ENCODE data around the gene LCE1E.

Gene LCE1E, protein sequence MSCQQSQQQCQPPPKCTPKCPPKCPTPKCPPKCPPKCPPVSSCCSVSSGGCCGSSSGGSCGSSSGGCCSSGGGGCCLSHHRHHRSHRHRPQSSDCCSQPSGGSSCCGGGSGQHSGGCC

DNA sequence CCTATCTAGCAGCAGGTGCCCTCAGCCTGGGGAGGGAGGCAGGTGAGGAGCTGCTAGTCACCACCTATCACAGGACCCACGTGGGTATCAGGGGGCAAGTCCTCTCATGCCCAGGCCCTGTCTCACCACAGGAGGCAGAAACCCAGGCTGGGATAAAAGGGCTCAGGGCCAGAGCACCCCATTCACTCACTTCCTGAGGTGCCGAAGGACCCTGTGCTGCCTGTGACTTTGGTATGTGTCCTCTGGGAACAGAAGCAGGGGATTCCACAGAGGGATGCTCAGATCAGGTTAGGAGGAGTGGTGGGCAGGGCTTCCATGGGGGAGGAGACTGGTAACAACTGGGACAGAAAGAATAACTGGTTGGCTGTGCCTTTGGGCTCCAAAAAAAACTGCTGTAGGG is at the start of gene LCE1E:
LCE1E (plus strand) TSS at position 181 of the 400 bp plus-strand sequence. CDS start 1,043 bp downstream, outside the sequence.
- DNase-seq (ENCODE audit: extremely low spot score, insufficient read length, low read depth) (no peak), FAIRE-seq (no peak)

DNA sequence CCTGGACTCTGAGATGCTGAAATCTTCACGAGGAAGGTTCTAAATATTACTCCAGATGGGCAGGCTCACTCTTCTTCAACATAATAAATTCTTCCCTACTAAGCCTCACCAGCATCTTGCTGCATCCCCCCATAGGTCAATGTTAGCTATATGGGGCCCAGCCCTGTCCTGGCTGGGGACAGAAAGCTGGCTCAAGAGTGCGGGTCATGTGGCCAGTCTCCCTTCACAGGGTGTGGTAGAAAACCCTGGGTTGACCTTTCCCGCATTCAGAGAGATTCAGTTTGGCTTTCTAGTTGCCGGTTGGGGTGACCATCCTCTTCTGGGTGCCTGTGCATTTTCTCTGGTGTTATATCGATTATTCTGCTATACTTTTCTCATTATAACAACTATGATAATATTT is 48.1 kb upstream of the LCE1E start:
- FAIRE-seq (no peak), DNase-seq (ENCODE audit: extremely low spot score, insufficient read length, low read depth) (no peak)

DNA sequence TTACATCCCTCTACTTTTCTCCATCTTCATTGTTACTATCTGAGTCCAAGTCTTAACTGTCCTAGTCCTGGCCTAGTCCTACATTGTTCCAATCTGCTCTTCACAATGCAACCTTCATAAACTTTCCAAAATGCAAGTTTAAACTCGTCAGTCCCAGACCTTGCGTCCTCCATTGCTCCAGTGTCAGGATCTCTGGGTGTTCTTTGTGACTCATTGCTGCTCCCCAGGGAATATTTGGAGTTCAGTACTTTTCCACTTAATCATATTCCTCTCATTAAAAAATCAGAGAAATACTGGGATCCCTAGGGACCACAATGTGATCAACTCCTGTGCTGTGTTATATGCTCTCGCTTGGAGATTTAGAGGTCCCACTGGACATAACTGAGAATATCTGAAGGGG is 46.2 kb upstream of the LCE1E start:
- FAIRE-seq (no peak), DNase-seq (ENCODE audit: extremely low spot score, insufficient read length, low read depth) (no peak)

DNA sequence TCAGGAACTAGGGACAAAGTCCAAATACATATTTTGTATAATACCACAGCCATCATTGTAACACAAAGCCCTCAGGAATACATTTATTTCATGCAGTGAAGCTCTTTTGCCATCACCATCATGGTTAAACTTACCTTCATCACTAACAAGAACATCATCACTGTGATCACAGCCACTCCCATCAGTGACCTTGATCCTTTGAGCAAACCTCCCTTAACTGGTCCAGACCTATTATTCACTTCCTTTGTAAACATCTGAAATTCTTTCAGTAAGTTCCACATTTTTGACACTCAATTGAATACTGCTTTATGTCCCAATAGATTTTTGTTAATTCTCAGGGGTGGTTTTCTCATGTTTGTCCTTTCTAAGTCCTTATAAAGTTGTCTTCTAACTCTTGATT is 44.4 kb upstream of the LCE1E start:
- DNase-seq (ENCODE audit: extremely low spot score, insufficient read length, low read depth): no peak
- FAIRE-seq: no peak

DNA sequence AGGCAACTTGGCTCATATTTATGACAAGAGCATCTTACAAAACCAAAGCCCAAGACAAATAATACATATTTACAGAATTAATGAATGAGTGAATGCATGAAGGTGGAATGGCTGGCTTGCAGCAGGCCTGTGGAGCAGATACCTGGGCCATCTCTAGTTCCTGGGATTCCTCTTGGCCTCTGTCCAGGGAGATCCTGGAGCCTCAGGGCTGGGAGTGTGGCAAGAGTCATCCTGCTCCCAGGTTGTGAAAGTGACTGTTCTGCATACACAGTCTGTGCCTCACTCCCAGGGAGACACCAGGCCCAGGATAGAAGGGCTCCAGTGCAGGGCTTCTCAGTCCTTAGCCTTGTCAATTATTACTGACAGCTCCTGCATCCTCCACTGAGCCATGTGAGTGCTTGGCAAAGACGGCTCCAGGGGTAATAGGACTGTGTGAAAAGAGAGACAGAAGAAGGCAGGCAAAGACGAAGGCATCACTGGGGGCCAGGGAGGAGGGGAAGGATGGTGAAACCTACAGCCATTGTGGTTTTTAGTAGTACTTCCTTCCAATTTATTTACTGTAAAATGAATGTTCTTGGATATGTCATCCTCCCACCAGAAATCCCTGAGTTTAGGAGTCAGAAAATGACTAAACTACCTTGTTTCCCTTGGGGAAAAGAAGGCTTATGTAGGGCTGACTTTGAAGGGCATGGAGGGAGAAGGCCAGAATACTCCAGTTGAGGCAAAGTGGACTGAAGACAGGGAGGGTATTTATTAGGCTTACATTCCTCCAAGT is 42.5 kb upstream of the LCE1E start:
- FAIRE-seq: no peak
- no peak for DNase-seq (ENCODE audit: extremely low spot score, insufficient read length, low read depth)

DNA sequence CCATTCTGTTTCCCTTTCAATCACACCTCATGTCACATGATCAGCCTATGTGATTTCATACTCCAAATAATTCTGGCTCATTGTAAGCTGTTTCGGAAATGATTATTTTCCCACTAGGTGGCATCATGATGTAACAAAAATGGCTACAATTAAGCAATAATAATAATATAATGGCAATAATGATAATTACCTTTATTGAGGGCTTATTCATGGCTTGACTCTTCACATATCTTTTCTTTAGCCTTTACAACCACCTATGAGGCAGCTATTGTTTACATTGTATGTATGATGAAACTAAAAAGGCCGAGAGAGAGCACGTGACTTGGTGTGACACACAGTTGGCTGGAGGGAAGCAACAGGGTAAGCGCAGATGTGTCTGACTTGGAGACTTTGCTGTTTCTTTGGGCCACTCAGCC is 40.8 kb upstream of the LCE1E start:
- FAIRE-seq: no peak
- no peak for DNase-seq (ENCODE audit: extremely low spot score, insufficient read length, low read depth)

DNA sequence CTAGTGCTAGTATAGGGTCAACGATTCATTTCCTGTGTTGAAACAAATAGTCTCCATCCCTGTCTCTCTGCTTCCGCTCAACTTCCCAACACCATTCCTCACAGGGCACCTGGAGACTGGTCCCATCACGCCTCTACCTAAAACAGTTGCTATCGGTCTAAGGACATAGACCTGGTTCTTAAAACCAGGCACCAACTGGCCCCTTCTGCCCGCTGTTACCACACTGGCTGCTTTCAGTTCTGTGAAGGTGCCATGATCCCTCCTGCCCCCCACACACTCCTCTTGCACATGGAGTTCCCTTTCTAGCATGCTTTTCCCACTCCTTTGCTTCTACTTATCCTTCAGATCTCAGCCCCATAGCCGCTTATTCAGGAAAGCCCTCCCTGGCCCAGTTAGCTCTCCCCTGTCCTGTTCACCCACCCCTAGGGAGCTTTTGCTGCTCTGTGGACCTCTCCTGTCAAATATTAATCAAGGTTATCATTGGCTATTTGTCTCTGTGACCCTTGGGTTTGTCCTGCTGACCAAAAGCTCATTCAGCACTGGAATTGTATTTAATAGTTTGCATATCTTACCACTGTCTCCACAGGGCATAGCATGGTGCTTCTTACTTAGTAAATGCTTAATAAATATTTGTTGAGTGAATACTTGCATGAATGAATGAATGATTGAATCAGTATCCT is 40.2 kb upstream of the LCE1E start:
- DNase-seq (ENCODE audit: extremely low spot score, insufficient read length, low read depth) (no peak), FAIRE-seq (no peak)

DNA sequence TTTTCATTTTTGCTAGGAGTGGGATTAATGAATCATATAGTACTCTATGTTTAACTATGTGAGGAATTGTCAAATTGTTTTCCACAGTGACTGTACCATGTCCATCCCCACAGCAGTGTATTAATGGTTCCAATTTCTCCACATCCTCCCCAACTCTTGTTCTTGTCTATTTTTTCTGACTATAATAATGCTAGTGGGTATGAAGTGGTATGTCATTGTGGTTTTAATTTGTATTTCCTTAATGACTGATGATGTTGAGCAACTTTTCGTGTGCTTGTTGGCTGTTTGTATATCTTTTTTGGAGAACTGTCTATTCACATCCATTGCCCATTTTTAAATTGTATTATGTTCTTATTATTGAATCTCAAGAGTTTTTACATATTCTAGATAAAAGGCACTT is 38.2 kb upstream of the LCE1E start:
- FAIRE-seq (no peak), DNase-seq (ENCODE audit: extremely low spot score, insufficient read length, low read depth) (no peak)

DNA sequence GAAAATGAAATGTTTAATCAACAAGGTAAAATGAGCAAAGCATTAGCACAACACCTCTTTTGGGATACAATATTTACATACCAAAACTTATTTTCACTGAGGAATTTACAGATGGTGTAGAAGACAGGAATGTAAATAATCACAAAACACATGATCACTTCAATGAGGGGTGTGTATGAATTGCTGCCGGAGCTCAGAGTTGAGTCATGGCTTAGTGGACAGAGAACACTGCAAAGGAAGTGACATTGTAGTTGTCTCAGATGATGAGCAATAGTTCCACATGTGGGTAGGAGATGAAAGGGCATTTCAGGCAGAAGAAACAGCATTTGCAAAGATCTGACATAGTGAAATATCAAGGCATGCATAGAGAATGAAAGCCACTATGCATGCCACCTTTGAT is 33.8 kb upstream of the LCE1E start:
- DNase-seq (ENCODE audit: extremely low spot score, insufficient read length, low read depth) (no peak), FAIRE-seq (no peak)

DNA sequence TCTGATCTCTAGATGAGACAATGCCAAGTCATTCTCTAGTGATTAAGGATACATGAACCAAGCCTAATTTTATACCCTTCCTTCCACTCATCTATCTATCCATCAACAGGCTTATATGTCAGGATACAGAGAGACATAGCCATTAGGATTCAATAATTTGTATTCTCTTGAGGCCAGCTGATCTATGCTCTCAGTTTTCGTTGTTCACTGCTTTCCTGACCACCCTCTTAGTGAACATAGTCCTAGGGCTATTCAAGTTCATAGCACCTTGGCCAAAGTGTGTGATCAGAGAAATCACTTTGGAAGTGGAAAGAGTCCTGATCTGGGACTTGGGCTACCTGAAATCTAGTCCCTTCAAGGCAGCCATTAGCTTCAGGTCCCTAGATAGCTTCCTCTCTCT is 32.5 kb upstream of the LCE1E start:
- DNase-seq (ENCODE audit: extremely low spot score, insufficient read length, low read depth) (no peak), FAIRE-seq (no peak)

DNA sequence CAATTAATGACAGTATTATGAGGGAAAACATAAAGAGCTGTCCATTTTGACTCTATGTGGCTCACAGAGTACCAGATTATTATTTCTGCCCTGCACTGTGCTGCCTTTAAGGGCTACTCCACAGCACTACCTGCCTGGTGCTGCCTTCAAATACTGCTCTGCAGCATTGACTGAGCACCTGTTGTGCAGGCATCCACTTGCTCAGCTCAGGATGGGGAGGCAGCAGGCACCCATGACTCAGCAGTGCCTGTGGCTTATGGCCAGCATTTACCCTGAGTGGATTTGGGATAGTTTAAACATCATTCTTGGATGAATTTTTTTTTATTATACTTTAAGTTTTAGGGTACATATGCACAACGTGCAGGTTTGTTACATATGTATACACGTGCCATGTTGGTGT is 29.2 kb upstream of the LCE1E start:
- FAIRE-seq (no peak), DNase-seq (ENCODE audit: extremely low spot score, insufficient read length, low read depth) (no peak)

DNA sequence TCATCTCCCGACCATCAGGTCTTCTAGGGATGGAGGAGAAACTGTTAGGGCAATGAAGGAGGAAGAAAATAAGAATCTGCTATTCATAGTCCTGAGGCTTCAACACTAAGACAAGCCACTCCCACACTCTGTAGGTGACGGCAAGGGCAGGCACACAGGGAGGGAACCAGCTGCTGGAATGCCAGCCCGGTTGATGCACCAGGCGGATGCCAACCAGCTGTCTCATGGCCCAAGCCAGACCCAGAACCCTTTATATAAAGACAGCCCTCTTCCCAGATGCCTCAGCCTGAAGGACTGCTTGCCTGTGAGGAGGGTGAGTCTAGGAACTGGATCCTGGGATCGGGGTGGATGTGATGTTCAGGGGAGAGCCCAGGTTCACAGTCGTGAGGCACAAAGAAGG is 28.3 kb upstream of the LCE1E start, which contains the start of gene KPRP:
KPRP (plus strand) TSS at position 279 of the 400 bp plus-strand sequence. CDS start 1,564 bp downstream, outside the sequence.
- FAIRE-seq (no peak), DNase-seq (ENCODE audit: extremely low spot score, insufficient read length, low read depth) (no peak)

DNA sequence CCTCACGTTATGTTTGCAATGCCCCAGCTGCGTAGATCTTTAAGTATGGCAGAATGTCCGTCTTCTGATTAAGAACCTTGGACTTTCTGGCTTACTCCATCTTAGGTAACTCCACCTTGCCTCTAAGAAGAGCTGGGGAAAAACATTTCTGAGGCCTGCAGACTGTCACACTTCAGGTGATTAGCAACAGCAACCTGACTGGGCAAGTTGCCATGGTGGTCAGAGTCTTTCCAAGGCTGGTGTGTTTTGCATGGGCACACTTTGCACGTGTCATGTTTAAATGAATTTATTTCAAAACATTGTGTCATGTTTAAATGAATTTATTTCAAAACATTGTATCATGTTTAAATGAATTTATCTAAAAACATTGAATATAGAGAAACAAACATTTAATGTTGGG is 27.4 kb upstream of the LCE1E start:
- no peak for FAIRE-seq

DNA sequence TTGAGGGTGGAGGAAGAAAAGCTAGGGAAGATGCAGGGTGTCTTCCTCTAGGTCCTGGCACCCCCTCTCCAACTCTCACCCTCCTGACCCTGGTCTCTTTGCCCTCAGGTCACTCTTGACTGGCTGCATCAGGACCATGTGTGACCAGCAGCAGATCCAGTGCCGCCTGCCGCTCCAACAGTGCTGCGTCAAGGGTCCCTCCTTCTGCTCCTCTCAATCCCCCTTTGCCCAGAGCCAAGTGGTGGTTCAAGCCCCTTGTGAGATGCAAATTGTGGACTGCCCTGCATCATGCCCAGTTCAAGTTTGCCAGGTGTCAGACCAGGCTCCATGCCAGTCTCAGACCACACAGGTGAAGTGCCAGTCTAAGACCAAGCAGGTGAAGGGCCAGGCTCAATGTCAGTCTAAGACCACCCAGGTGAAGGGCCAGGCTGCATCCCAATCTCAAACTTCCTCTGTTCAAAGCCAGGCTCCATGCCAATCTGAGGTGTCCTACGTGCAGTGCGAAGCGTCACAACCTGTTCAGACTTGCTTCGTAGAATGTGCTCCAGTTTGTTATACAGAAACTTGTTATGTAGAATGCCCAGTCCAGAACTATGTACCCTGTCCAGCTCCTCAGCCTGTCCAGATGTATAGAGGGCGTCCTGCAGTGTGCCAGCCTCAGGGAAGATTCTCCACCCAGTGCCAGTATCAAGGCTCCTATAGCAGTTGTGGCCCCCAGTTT is 26.4 kb upstream of the LCE1E start:
- DNase-seq (ENCODE audit: extremely low spot score, insufficient read length, low read depth): no peak
- no peak for FAIRE-seq

More for the DNA sequence above, 27.4 kb upstream of the LCE1E start:
- no peak for DNase-seq (ENCODE audit: extremely low spot score, insufficient read length, low read depth)

DNA sequence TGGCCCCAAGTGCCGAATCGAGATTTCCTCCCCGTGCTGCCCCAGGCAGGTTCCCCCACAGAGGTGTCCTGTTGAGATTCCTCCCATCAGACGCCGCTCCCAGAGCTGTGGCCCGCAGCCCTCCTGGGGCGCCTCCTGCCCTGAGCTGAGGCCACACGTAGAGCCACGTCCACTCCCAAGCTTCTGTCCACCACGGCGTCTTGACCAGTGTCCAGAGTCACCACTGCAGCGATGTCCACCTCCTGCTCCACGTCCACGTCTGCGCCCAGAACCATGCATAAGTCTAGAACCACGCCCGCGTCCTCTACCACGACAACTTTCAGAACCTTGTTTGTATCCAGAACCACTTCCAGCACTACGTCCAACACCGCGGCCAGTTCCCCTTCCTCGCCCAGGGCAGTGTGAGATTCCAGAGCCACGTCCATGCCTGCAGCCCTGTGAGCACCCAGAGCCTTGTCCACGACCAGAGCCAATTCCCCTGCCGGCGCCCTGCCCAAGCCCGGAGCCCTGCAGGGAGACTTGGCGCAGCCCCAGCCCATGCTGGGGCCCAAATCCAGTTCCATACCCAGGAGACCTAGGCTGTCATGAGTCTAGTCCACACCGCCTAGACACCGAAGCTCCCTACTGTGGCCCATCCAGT is 25.4 kb upstream of the LCE1E start:
- DNase-seq (ENCODE audit: extremely low spot score, insufficient read length, low read depth) (no peak), FAIRE-seq (no peak)

DNA sequence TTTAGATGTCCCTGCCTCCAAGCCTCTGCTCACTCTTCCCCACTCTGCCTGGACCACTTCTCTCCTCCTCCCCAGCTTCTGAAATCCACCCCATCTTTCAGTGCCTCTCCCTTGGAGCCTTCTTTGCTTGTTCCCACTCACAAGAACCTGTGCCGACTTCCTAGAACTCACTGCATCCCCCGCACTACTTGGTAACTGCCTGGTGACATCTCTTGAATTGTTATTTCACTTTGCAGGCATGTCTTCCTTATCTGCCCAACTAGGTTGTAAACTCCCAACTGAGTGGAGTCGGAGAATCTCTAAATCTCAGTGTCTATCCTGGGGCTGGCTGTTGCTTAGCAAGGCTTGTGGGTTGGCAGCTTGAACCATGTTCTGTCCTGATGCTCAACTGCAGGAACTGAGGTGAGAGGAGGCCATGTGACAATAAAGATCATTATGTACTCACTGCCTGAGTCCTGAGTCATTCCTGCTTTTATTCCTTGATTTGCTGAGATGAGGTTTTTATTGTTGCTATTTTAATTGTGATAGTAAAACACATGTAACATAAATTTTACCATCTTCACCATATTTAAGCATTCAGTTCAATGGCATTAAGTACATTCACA is 24.3 kb upstream of the LCE1E start:
- DNase-seq (ENCODE audit: extremely low spot score, insufficient read length, low read depth) (no peak), FAIRE-seq (no peak)

DNA sequence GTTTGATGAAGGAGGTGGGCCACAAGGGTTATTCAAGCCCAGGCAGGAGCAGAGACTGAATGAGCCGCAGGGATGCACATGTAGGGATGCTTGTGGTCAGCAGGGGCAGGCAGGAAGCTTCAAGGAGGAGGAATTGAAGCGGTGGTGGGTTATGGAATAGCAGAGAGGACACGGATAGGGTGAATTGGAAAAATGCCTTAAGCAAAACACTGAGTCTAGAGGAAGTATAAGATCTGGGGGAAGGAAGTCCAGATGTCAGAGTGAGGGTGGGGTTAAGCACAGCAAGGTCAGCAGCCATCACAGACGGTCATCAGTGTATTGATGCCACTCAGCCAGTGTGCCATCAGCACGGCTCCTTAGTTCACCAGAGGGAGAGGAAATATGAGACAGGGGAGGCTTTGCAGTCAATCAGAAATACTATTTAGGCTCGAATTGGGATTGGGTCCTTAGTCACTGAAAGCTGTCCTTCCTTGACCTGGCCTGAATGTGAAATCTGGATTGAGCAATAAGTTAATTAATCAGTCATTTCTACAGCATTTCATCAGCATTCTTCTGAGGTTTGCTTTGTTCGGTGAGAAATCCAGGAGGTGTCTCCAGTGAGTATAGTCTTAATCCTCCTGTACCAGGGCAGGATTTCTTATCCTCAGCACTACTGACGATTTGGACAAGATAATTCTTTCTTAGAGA is 17.1 kb upstream of the LCE1E start:
- DNase-seq (ENCODE audit: extremely low spot score, insufficient read length, low read depth) (no peak), FAIRE-seq (no peak)

DNA sequence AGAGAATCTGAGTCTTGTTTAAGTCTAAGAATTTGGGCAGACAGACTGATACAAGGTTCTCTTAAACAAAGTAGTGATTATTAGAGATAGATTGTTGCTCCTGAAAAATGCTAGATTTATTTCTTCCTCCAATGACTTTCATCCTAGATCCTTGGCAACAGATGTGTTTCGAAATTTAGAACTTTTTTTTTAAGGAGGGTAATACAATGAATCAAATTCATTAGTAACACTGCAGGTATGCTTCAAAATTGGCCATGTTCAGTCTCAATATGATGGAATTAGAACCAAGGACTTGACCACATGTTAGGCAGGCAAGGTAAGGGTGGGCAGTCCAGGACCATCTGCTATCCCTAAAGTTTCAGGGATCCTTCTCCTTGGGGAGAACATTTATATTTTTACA is 15.6 kb upstream of the LCE1E start:
- no peak for FAIRE-seq
- no peak for DNase-seq (ENCODE audit: extremely low spot score, insufficient read length, low read depth)

DNA sequence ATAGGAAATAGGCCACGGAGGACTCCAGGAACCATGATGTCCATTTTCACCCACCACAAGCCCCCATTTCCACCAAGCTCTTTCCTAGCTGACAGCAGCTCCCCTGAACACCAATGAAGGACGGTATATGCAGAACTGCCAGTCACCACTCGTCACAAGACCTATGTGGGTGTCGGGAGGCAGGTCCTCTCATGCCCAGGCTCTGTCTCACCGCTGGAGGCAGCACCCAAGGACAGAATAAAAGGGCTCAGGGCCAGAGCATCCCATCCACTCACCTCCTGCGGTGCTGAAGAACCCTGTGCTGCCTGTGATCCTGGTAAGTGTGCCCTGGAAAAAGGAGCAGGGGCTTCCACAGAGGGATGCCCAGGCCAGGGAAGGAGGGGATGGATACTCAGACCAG is 11.2 kb upstream of the LCE1E start, which contains the start of gene LCE1F:
LCE1F (plus strand) TSS at position 266 of the 400 bp plus-strand sequence. CDS start 1,232 bp downstream, outside the sequence.
- FAIRE-seq: no peak
- no peak for DNase-seq (ENCODE audit: extremely low spot score, insufficient read length, low read depth)
